Spleen (tissue), 11 donors: ENCODE data around the gene RNF19B. TPM values are rescaled to one million over a fixed set of nuclear protein-coding genes. Genes with fewer than 3 reads are reported as not detected.

ENCODE experiments used
- DNase-seq: peaks from one replicate; pipeline ENCODE4 v3.0.0-alpha.2; 2020
- H3K27ac ChIP-seq, 8 donors: fragments of 200-600 bp; sonication (generic) in 7 of 8; 1 replicate in 4 of 8; 2 replicates in 4 of 8; pipeline versions ENCODE4 v1.5.0 to v1.8.0; 2016 to 2021; ENCODE audit warnings: inconsistent platforms in 4 of 8, mild to moderate bottlenecking in 4 of 8, moderate library complexity in 1 of 8
- H3K27me3 ChIP-seq, 7 donors: fragments of 200-600 bp; sonication (generic) in 6 of 7; replicated peaks in 1 of 7; 1 replicate in 4 of 7; 2 replicates in 3 of 7; pipeline versions ENCODE4 v1.5.0 to v1.8.0; 2016 to 2021; ENCODE audit warnings: inconsistent platforms in 3 of 7, mild to moderate bottlenecking in 1 of 7
- H3K36me3 ChIP-seq, 6 donors: fragments of 200-600 bp; sonication (generic) in 5 of 6; 1 replicate in 4 of 6; 2 replicates in 2 of 6; pipeline versions ENCODE4 v1.5.0 to v1.8.0; 2016 to 2021; ENCODE audit warnings: inconsistent platforms in 2 of 6
- H3K4me1 ChIP-seq, 6 donors: fragments of 200-600 bp; sonication (generic) in 5 of 6; 1 replicate in 3 of 6; 2 replicates in 3 of 6; pipeline versions ENCODE4 v1.5.0 to v1.8.0; 2016 to 2021; ENCODE audit warnings: inconsistent platforms in 3 of 6
- H3K4me3 ChIP-seq, 8 donors: fragments of 200-600 bp; sonication (generic) in 7 of 8; 1 replicate in 4 of 8; 2 replicates in 4 of 8; pipeline versions ENCODE4 v1.5.0 to v1.8.0; 2016 to 2021; ENCODE audit warnings: inconsistent platforms in 4 of 8, mild to moderate bottlenecking in 4 of 8, moderate library complexity in 2 of 8
- H3K9me3 ChIP-seq, 8 donors: fragments of 200-600 bp; sonication (generic) in 7 of 8; 1 replicate in 4 of 8; 2 replicates in 4 of 8; pipeline versions ENCODE4 v1.5.0 to v1.8.0; 2016 to 2021; ENCODE audit warnings: inconsistent platforms in 4 of 8
- CTCF ChIP-seq, 11 experiments: fragments of 200-600 bp in 7 of 11; fragments of 450-650 bp in 4 of 11; sonication (generic) in 4 of 11; IDR thresholded peaks in 8 of 11; conservative IDR thresholded peaks in 3 of 11; 1 replicate in 7 of 11; 2 replicates in 4 of 11; pipeline versions ENCODE4 v1.4.0 to v1.8.0; 2016 to 2021; ENCODE audit warnings: antibody characterized with exemption in 11 of 11, inconsistent platforms in 4 of 11, mild to moderate bottlenecking in 1 of 11
- POLR2A ChIP-seq, 3 donors: fragments of 450-650 bp; IDR thresholded peaks; one replicate each; pipeline ENCODE4 v1.5.1; 2017; ENCODE audit warnings: antibody characterized with exemption in 3 of 3, mild to moderate bottlenecking in 1 of 3
- POLR2AphosphoS5 ChIP-seq, 3 donors: sonication (generic); formaldehyde crosslinking; IDR thresholded peaks; one replicate each; pipeline ENCODE4 v1.5.1; 2017; ENCODE audit warnings: antibody characterized with exemption in 3 of 3
- WGBS, 5 donors: extraction: QIAGEN DNeasy Blood & Tissue Kit in 3 of 5; methylation state at CpG; one replicate each; pipeline versions ENCODE4 v1.1.5 to v1.1.7; 2013 to 2018; 5-methylcytosine and 5-hydroxymethylcytosine counted together
- intact Hi-C: fragments of 100-400 bp; cut with DNase I; formaldehyde crosslinking; loops from one replicate; pipeline ENCODE4 v1.15.0; 2023; ENCODE audit warnings: low total_unique reads
- polyA plus RNA-seq, 3 donors: library from polyadenylated mRNA; stranded (reverse); fragments of 200-250 nt; gene quantifications; one replicate each; pipeline ENCODE4 v1.2.1, GENCODE V29; 2013
- total RNA-seq, 7 donors: library from RNA; depleted of rRNA in 3 of 7; stranded (reverse); fragments of >200 nt in 3 of 7; fragmentation: NEBNext Ultra II Directional in 4 of 7; extraction: Animal tissue kit (Norgen Biotek cat#: 25700) in 4 of 7; gene quantifications; one replicate each; pipeline versions ENCODE4 v1.1.0 to v1.2.1, GENCODE V29; 2016 to 2021
- donor health status: healthy with polysubstance abuse.
- donor health status: DM: no; HTN: no; CAD: no; lungs with moderate emphysema.
- donor health status: DM: no; HTN: no; CAD: no.
- donor health status: Bipolar disorder and iron deficiency.
- donor health status: healthy.
- donor health status: DM: no; HTN: no; CAD: no.
- donor health status: DM: yes; HTN: yes; CAD: no.

Gene RNF19B
- total and polyA plus RNA-seq, 10 donors = 3.6 to 38.4 (median 25.6) TPM

GRCh38 chr1:32900371-32900955, 64.1 kb downstream of the RNF19B start:
- WGBS, 5 donors = 25 to 43% (median 28%) methylated on average over 16 to 22 of the region's 22 CpGs
- H3K4me3 ChIP-seq = peak overlapping the region; percentile 41 to 77 (median 47)
- TF ChIP-seq POLR2AphosphoS5 (IDR thresholded peaks at IDR 0.05) (no peak), CTCF (IDR thresholded peaks at IDR 0.05 in 8 of 11, conservative IDR thresholded peaks at IDR 0.05 in 3 of 11) (no peak), POLR2A (IDR thresholded peaks at IDR 0.05) (no peak)
- peak overlapping the region in 1 of 8 donors; percentile 49 for H3K27ac ChIP-seq
- H3K9me3 ChIP-seq = no peaks in the 10 kb centered on the region
- H3K27me3 ChIP-seq = peaks cover 0 to 50% (median 22%) of the 10 kb centered on the region in 7 donors
- peaks cover 5 to 17% (median 12%) of the 10 kb centered on the region in 6 donors for H3K4me1 ChIP-seq
- intact Hi-C loops = no loop called here
- H3K36me3 ChIP-seq = no peaks in the 10 kb centered on the region
- DNase-seq = peak; percentile 37

DNA sequence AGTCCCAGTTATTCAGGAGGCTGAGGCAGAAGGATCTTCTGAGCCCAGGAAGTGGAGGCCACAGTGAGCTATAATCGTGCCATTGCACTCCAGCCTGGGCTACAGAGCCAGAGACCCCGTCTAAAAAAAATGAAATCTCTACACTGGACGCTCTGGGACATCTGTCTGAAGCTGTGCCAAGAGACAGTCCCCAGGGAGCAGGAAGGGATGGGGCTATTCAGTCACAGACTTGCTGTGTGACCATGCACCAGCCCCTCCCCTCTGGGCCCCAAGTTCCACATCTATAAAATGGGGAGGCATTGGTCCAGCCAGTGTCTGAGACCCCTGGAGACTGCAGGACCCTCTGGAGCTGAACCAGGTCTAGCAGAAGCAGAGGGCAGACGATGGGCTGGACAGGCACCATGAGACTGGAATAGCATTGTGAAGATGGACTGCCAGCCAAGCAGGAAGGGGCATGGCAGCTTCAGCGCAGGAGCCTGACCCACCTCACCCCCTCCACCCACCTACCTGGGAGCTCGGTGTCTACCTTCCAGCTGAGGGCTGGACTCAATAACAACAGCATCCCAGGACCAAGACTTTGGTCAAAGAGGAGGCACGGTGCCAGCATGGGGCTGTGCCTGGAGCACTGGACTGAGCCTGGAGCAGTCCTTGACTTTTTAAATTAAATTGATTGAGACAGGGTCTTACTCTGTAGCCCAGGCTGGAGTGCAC, 64.9 kb downstream of the RNF19B start:
- Histone ChIP-seq H3K9me3 (no peaks in the 10 kb centered on the region), H3K27me3 (peaks cover 0 to 55% (median 22%) of the 10 kb centered on the region in 7 donors), H3K4me3 (no peak overlapping the region), H3K27ac (no peak overlapping the region), H3K4me1 (peaks cover 5 to 17% (median 12%) of the 10 kb centered on the region in 6 donors), H3K36me3 (no peaks in the 10 kb centered on the region)
- intact Hi-C loops = no loop called here
- 62 to 86% (median 79%) methylated on average over 6 to 7 of the region's 7 CpGs for WGBS, 5 donors
- no peak for TF ChIP-seq CTCF (IDR thresholded peaks at IDR 0.05 in 8 of 11, conservative IDR thresholded peaks at IDR 0.05 in 3 of 11)
- TF ChIP-seq POLR2AphosphoS5 (IDR thresholded peaks at IDR 0.05) = no peak
- TF ChIP-seq POLR2A (IDR thresholded peaks at IDR 0.05) = no peak
- peak; percentile 39 for DNase-seq

DNA sequence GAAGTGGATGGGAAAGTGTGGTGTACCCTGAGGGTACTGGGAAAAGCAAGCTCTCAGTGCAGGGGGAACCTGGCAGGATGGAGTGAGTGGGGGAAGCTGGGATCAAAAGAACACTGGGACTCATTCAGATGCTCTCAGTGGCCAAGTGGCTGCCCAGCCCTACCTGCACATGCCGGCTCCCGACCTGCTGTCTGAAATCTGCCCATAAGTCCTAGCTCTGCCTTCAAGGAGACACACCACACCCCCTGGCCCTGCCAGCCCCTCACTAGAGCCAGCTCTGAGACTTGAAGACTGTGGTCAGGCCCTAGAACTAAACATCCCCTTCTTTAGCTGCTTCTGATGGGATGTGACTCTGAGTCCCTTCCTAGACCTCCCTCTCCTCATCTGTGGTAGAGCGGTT, 65.7 kb downstream of the RNF19B start:
- no peak overlapping the region for H3K4me3 ChIP-seq
- H3K9me3 ChIP-seq = no peaks in the 10 kb centered on the region
- no peak overlapping the region for H3K27ac ChIP-seq
- peaks cover 5 to 17% (median 12%) of the 10 kb centered on the region in 6 donors for H3K4me1 ChIP-seq
- no peaks in the 10 kb centered on the region for H3K36me3 ChIP-seq
- TF ChIP-seq POLR2A (IDR thresholded peaks at IDR 0.05) = no peak
- no peak for TF ChIP-seq POLR2AphosphoS5 (IDR thresholded peaks at IDR 0.05)
- TF ChIP-seq CTCF (IDR thresholded peaks at IDR 0.05 in 8 of 11, conservative IDR thresholded peaks at IDR 0.05 in 3 of 11) = no peak
- WGBS, 5 donors = 87 to 97% (median 89%) methylated on average over 3 of the region's 3 CpGs
- intact Hi-C loops = no loop called here
- peaks cover 0 to 63% (median 22%) of the 10 kb centered on the region in 7 donors for H3K27me3 ChIP-seq
- DNase-seq = no peak

- no peaks in the 10 kb centered on the region for H3K9me3 ChIP-seq
- no peaks in the 10 kb centered on the region for H3K36me3 ChIP-seq
- peaks cover 11 to 26% (median 20%) of the 10 kb centered on the region in 6 donors for H3K4me1 ChIP-seq
- DNase-seq = no peak
- intact Hi-C loops = no loop called here
- H3K27ac ChIP-seq = no peak overlapping the region
- no peak overlapping the region for H3K4me3 ChIP-seq
- peaks cover 0 to 68% (median 31%) of the 10 kb centered on the region in 7 donors for H3K27me3 ChIP-seq
- TF ChIP-seq POLR2A (IDR thresholded peaks at IDR 0.05) (no peak), POLR2AphosphoS5 (IDR thresholded peaks at IDR 0.05) (no peak), CTCF (IDR thresholded peaks at IDR 0.05 in 8 of 11, conservative IDR thresholded peaks at IDR 0.05 in 3 of 11) (no peak)
- WGBS, 5 donors = 86 to 94% (median 90%) methylated on average over 8 to 9 of the region's 9 CpGs
Measured at GRCh38 chr1:32898056-32898455, 66.6 kb downstream of the RNF19B start.
